SK-N-SH (cell line): ENCODE measurements around the gene BRIX1. TPM values are rescaled to one million over a fixed set of nuclear protein-coding genes. Genes with fewer than 3 reads are reported as not detected.

Source experiments
- CTCF ChIA-PET: fragments of 300-600, 350-600 bp; formaldehyde crosslinking; extraction: SDS; loops from one replicate; lab custom pipeline; 2021; lab: Yijun Ruan, JAX
- POLR2A ChIA-PET: fragments of 350-600 bp; sonication (Branson Sonifier 250); formaldehyde crosslinking; extraction: SDS; loops from one replicate; lab custom pipeline; 2020; ENCODE audit warnings: antibody characterized with exemption, inconsistent platforms; lab: Yijun Ruan, JAX
- DNase-seq: peaks from one replicate; pipeline ENCODE4 v3.0.0; 2012
- H2AFZ ChIP-seq: fragments of 200-600 bp; sonication (generic); 2 replicates; pipeline ENCODE4 v1.8.1; 2016; ENCODE audit warnings: antibody characterized with exemption, mild to moderate bottlenecking, low read depth
- H3F3A ChIP-seq: fragments of 200-600 bp; sonication (generic); replicated peaks from 2 replicates; pipeline ENCODE3; 2016; ENCODE audit warnings: antibody characterized with exemption, mild to moderate bottlenecking; ENCODE audit not compliant: insufficient read depth
- H3K27ac ChIP-seq, 2 experiments: fragments of 200-500 bp in 1 of 2; fragments of 200-600 bp in 1 of 2; sonication (Bioruptor generic) in 1 of 2; sonication (generic), shearing (Covaris generic) in 1 of 2; 2 replicates each; pipeline versions ENCODE4 v1.5.1 to v1.6.1; 2014 to 2016; ENCODE audit warnings: low read depth in 2 of 2, inconsistent platforms in 1 of 2, low read length in 1 of 2, mild to moderate bottlenecking in 1 of 2, mixed read lengths in 1 of 2
- H3K27me3 ChIP-seq: fragments of 200-600 bp; sonication (generic), shearing (Covaris generic); 2 replicates; pipeline ENCODE4 v1.6.1; 2016; ENCODE audit warnings: mixed run types; ENCODE audit not compliant: insufficient read depth
- H3K36me3 ChIP-seq, 2 experiments: fragments of 200-500 bp in 1 of 2; fragments of 200-600 bp in 1 of 2; sonication (Bioruptor generic) in 1 of 2; sonication (generic) in 1 of 2; replicated peaks in 1 of 2; 2 replicates each; pipeline versions ENCODE3 to v1.5.1; 2014 to 2016; ENCODE audit warnings: low read length in 1 of 2, mild to moderate bottlenecking in 1 of 2; ENCODE audit not compliant: insufficient read depth in 2 of 2, control insufficient read depth in 1 of 2
- H3K4me1 ChIP-seq, 2 experiments: fragments of 200-500 bp in 1 of 2; fragments of 200-600 bp in 1 of 2; sonication (Bioruptor generic) in 1 of 2; sonication (generic), shearing (Covaris generic) in 1 of 2; 2 replicates each; pipeline versions ENCODE4 v1.5.1 to v1.6.1; 2014 to 2016; ENCODE audit warnings: low read depth in 1 of 2, low read length in 1 of 2, mixed run types in 1 of 2; ENCODE audit not compliant: insufficient read depth in 2 of 2, control insufficient read depth in 1 of 2
- H3K4me2 ChIP-seq: fragments of 200-600 bp; sonication (generic), shearing (Covaris generic); 2 replicates; pipeline ENCODE4 v1.6.1; 2017; ENCODE audit warnings: mixed run types
- H3K4me3 ChIP-seq, 2 experiments: fragments of 200-500 bp in 1 of 2; fragments of 200-600 bp in 1 of 2; sonication (Bioruptor generic) in 1 of 2; sonication (generic), shearing (Covaris generic) in 1 of 2; 2 replicates each; pipeline versions ENCODE4 v1.5.1 to v1.8.1; 2014 to 2016; ENCODE audit warnings: low read depth in 2 of 2, inconsistent platforms in 1 of 2, low read length in 1 of 2, mild to moderate bottlenecking in 1 of 2, mixed read lengths in 1 of 2, moderate library complexity in 1 of 2
- H3K79me2 ChIP-seq: fragments of 200-600 bp; sonication (generic); 2 replicates; pipeline ENCODE4 v1.8.1; 2017; ENCODE audit warnings: mild to moderate bottlenecking; ENCODE audit not compliant: insufficient read depth
- H3K9ac ChIP-seq: fragments of 200-600 bp; sonication (generic); 2 replicates; pipeline ENCODE4 v1.6.1; 2017; ENCODE audit warnings: mixed run types
- H3K9me2 ChIP-seq: fragments of 200-600 bp; sonication (generic); 2 replicates; pipeline ENCODE4 v1.6.1; 2017; ENCODE audit warnings: mixed run types
- H3K9me3 ChIP-seq: fragments of 200-600 bp; sonication (generic); 2 replicates; pipeline ENCODE4 v1.6.1; 2017; ENCODE audit warnings: mixed run types, mild to moderate bottlenecking, moderate library complexity
- H4K20me1 ChIP-seq: fragments of 200-600 bp; sonication (generic); 2 replicates; pipeline ENCODE4 v1.6.1; 2017; ENCODE audit warnings: mild to moderate bottlenecking, mixed run types; ENCODE audit not compliant: insufficient read depth
- CHD2 ChIP-seq: fragments of 150-350 bp; IDR thresholded peaks from 2 replicates; pipeline ENCODE4 v1.6.1; 2018; ENCODE audit warnings: low read length; ENCODE audit not compliant: partially characterized antibody
- ELF1 ChIP-seq: IDR thresholded peaks from 2 replicates; pipeline ENCODE4 v1.4.0; 2012
- EP300 ChIP-seq, 2 experiments: IDR thresholded peaks; 2 replicates each; pipeline versions ENCODE4 v1.4.0 to v1.6.1; 2012; ENCODE audit warnings: borderline replicate concordance in 1 of 2, low read depth in 1 of 2, low read length in 1 of 2
- FOXJ3 ChIP-seq: sonication (generic); formaldehyde crosslinking; IDR thresholded peaks from 2 replicates; pipeline ENCODE4 v1.5.1; 2020; ENCODE audit warnings: mild to moderate bottlenecking, missing genetic modification reagents
- IRF3 ChIP-seq: fragments of 150-350 bp; IDR thresholded peaks from 2 replicates; pipeline ENCODE4 v1.6.1; 2016; ENCODE audit warnings: mild to moderate bottlenecking, low read depth, low read length
- JUND ChIP-seq: IDR thresholded peaks from 2 replicates; pipeline ENCODE4 v1.4.0; 2012
- MXI1 ChIP-seq: IDR thresholded peaks from 2 replicates; pipeline ENCODE4 v1.6.1; 2012; ENCODE audit warnings: mild to moderate bottlenecking, low read depth, low read length, improper control_type of control experiment
- PBX3 ChIP-seq: IDR thresholded peaks from 2 replicates; pipeline ENCODE4; 2012
- RAD21 ChIP-seq: IDR thresholded peaks from 2 replicates; pipeline ENCODE4 v1.6.1; 2012; ENCODE audit warnings: mild to moderate bottlenecking, low read length
- RCOR1 ChIP-seq: fragments of 150-350 bp; IDR thresholded peaks from 2 replicates; pipeline ENCODE4 v1.6.1; 2017; ENCODE audit warnings: antibody characterized with exemption, low read length
- RFX5 ChIP-seq: IDR thresholded peaks from 2 replicates; pipeline ENCODE4 v1.6.1; 2012; ENCODE audit warnings: mild to moderate bottlenecking, improper control_type of control experiment, low read length
- RXRA ChIP-seq: IDR thresholded peaks from 2 replicates; pipeline ENCODE4 v1.4.0; 2012; ENCODE audit warnings: low read depth, mild to moderate bottlenecking, borderline replicate concordance
- TAF1 ChIP-seq: IDR thresholded peaks from 2 replicates; pipeline ENCODE4 v1.6.1; 2012; ENCODE audit warnings: low read depth, mild to moderate bottlenecking, low read length, moderate library complexity, borderline replicate concordance
- TCF12 ChIP-seq: IDR thresholded peaks from 2 replicates; pipeline ENCODE4 v1.4.0; 2012
- ZBTB33 ChIP-seq: IDR thresholded peaks from 2 replicates; pipeline ENCODE4 v1.4.0; 2012; ENCODE audit warnings: low read depth, borderline replicate concordance
- WGBS: methylation state at CpG from one replicate; pipeline ENCODE4 v1.1.6; 2017; ENCODE audit warnings: low lambda C conversion rate; 5-methylcytosine and 5-hydroxymethylcytosine counted together
- polyA plus RNA-seq, 3 experiments: library from polyadenylated mRNA; depleted of rRNA; stranded (reverse); fragments of >200 nt; gene quantifications; 2 replicates each; pipeline ENCODE4 v1.2.3, GENCODE V29; 2012
- TF ChIP-seq, protein P1 (sequence below): IDR thresholded peaks from 2 replicates; pipeline ENCODE4 v1.4.0; 2012; ENCODE audit warnings: low read depth, borderline replicate concordance
- TF ChIP-seq, protein P2 (sequence below): fragments of 150-350 bp; IDR thresholded peaks from 2 replicates; pipeline ENCODE4 v1.6.1; 2017; ENCODE audit warnings: antibody characterized with exemption, low read length, low read depth, borderline replicate concordance

Gene BRIX1
- polyA plus RNA-seq, 1 of the 3 experiments (the other 2 are of a cell fraction) = 18.4 TPM

DNA sequence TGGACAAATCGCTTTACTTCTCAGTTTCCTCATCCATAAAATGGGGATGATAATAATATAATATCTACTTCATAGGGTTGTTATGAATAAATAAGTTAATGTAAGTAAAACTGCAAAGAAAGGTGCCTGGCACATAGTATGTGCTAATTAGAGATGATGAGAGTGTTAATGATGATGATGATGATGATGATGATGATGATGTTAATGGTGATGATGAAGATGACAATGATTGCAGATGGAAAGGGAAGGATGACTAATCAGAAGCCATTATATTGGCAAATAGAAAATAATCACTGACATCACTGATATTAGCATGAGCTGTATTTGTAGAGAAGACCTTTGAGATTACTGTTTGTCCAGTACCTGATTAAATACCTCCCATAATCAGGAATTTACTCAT lies 20.8 kb upstream of the BRIX1 start:
- CTCF ChIA-PET = interaction anchor here (1.7 to 4.4 kb wide), 3 partner anchors 371 to 409 kb away, joined by 9 to 40 read pairs (median 11); no protein-coding TSS in a partner anchor

GRCh38 chr5:34895641-34896419 lies 19.7 kb upstream of the BRIX1 start:
- no peaks in the 10 kb centered on the region for H3K36me3 ChIP-seq
- H3K27me3 ChIP-seq = no peaks in the 10 kb centered on the region
- no peak overlapping the region for H3K4me3 ChIP-seq
- no peak overlapping the region for H3K27ac ChIP-seq
- H3K9ac ChIP-seq = no peak overlapping the region
- no peak overlapping the region for H3K4me2 ChIP-seq
- H3F3A ChIP-seq = peaks cover 11% of the 10 kb centered on the region
- H3K4me1 ChIP-seq = peaks cover 0 to 11% of the 10 kb centered on the region in 2 experiments; a peak in 3 of 4 replicates
- POLR2A ChIA-PET = no interaction called here
- no peaks in the 10 kb centered on the region for H3K9me2 ChIP-seq
- 36% methylated on average over 1 of the region's 2 CpGs for WGBS
- no peaks in the 10 kb centered on the region for H4K20me1 ChIP-seq
- H3K79me2 ChIP-seq = no peaks in the 10 kb centered on the region
- CTCF ChIA-PET = interaction anchor here (0.9 to 4.4 kb wide), 4 partner anchors 369 to 410 kb away, joined by 3 to 40 read pairs (median 6); no protein-coding TSS in a partner anchor
- DNase-seq = no peak
- no peaks in the 10 kb centered on the region for H3K9me3 ChIP-seq
- H2AFZ ChIP-seq = no peak overlapping the region
- no peak for TF ChIP-seq TAF1
- no peak for TF ChIP-seq MXI1
- no peak for TF ChIP-seq CHD2
- no peak for TF ChIP-seq JUND
- TF ChIP-seq RAD21 = no peak
- TF ChIP-seq, protein P1, sequence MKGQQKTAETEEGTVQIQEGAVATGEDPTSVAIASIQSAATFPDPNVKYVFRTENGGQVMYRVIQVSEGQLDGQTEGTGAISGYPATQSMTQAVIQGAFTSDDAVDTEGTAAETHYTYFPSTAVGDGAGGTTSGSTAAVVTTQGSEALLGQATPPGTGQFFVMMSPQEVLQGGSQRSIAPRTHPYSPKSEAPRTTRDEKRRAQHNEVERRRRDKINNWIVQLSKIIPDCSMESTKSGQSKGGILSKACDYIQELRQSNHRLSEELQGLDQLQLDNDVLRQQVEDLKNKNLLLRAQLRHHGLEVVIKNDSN = no peak
- TF ChIP-seq TCF12 = no peak
- TF ChIP-seq, protein P2, sequence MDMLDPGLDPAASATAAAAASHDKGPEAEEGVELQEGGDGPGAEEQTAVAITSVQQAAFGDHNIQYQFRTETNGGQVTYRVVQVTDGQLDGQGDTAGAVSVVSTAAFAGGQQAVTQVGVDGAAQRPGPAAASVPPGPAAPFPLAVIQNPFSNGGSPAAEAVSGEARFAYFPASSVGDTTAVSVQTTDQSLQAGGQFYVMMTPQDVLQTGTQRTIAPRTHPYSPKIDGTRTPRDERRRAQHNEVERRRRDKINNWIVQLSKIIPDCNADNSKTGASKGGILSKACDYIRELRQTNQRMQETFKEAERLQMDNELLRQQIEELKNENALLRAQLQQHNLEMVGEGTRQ = no peak
- TF ChIP-seq RFX5 = no peak
- TF ChIP-seq ELF1 = no peak
- no peak for TF ChIP-seq PBX3

More for the DNA sequence above, 20.8 kb upstream of the BRIX1 start:
- no peak overlapping the region for H3K9ac ChIP-seq
- H3K9me2 ChIP-seq = no peaks in the 10 kb centered on the region
- no peaks in the 10 kb centered on the region for H3K36me3 ChIP-seq
- no peak overlapping the region for H2AFZ ChIP-seq
- no peaks in the 10 kb centered on the region for H3K9me3 ChIP-seq
- no peaks in the 10 kb centered on the region for H3K27me3 ChIP-seq
- 97% methylated on average over 1 of the region's 1 CpG for WGBS
- H3K4me2 ChIP-seq = no peak overlapping the region
- H3K4me3 ChIP-seq = no peak overlapping the region
- no peaks in the 10 kb centered on the region for H4K20me1 ChIP-seq
- no peak for DNase-seq
- no peak overlapping the region for H3K27ac ChIP-seq
- TF ChIP-seq ELF1 (no peak), RFX5 (no peak), MXI1 (no peak), IRF3 (no peak), TAF1 (no peak), RXRA (no peak), ZBTB33 (no peak), JUND (no peak), EP300 (IDR thresholded peaks at IDR 0.05; ENCODE audit: borderline replicate concordance in 1 of 2, low read depth in 1 of 2, low read length in 1 of 2) (no peak), CHD2 (no peak), RCOR1 (no peak), FOXJ3 (CRISPR knock-in tag) (no peak)
- H3K4me1 ChIP-seq = peaks cover 0 to 11% of the 10 kb centered on the region in 2 experiments; a peak in 3 of 4 replicates
- H3K79me2 ChIP-seq = no peaks in the 10 kb centered on the region
- H3F3A ChIP-seq = peaks cover 11% of the 10 kb centered on the region
- POLR2A ChIA-PET = no interaction called here
